ENCODE data around the gene ZSCAN5A. TPM values are rescaled to one million over a fixed set of nuclear protein-coding genes. Genes with fewer than 3 reads are reported as not detected.

The ZSCAN5A gene
- total RNA-seq, 1 donor from 2014 or later, result 6.2 TPM

- no peaks in the 10 kb centered on the region for H3K27me3 ChIP-seq (ENCODE audit: control insufficient read depth, insufficient read depth, low read length)
- no peaks in the 10 kb centered on the region for H3K36me3 ChIP-seq (ENCODE audit: control insufficient read depth, insufficient read depth, low read length)
- H3K4me3 ChIP-seq (ENCODE audit: low read depth, low read length), result no peak overlapping the region
- no peak for DNase-seq (ENCODE audit: low read depth)
- no peak for TF ChIP-seq CTCF (IDR thresholded peaks at IDR 0.05; ENCODE audit: insufficient read depth, low read length, poor library complexity, severe bottlenecking)
These were observed 18.8 kb downstream of the ZSCAN5A start for GRCh38 chr19:56295531-56296455.

- Histone ChIP-seq H3K4me3 (ENCODE audit: low read depth, low read length) (no peak overlapping the region), H3K36me3 (ENCODE audit: control insufficient read depth, insufficient read depth, low read length) (no peaks in the 10 kb centered on the region), H3K27me3 (ENCODE audit: control insufficient read depth, insufficient read depth, low read length) (no peaks in the 10 kb centered on the region)
- no peak for TF ChIP-seq CTCF (IDR thresholded peaks at IDR 0.05; ENCODE audit: insufficient read depth, low read length, poor library complexity, severe bottlenecking)
- DNase-seq (ENCODE audit: low read depth), result no peak
These were observed 20.1 kb downstream of the ZSCAN5A start for GRCh38 chr19:56294549-56294948.

- Histone ChIP-seq H3K27me3 (ENCODE audit: control insufficient read depth, insufficient read depth, low read length) (no peaks in the 10 kb centered on the region), H3K4me3 (ENCODE audit: low read depth, low read length) (no peak overlapping the region), H3K36me3 (ENCODE audit: control insufficient read depth, insufficient read depth, low read length) (no peaks in the 10 kb centered on the region)
- no peak for DNase-seq (ENCODE audit: low read depth)
- no peak for TF ChIP-seq CTCF (IDR thresholded peaks at IDR 0.05; ENCODE audit: insufficient read depth, low read length, poor library complexity, severe bottlenecking)
These were observed 22.8 kb downstream of the ZSCAN5A start for GRCh38 chr19:56291867-56292266.

GRCh38 chr19:56290104-56290503 is 24.5 kb downstream of the ZSCAN5A start:
- DNase-seq (ENCODE audit: low read depth), result no peak
- Histone ChIP-seq H3K4me3 (ENCODE audit: low read depth, low read length) (no peak overlapping the region), H3K36me3 (ENCODE audit: control insufficient read depth, insufficient read depth, low read length) (no peaks in the 10 kb centered on the region), H3K27me3 (ENCODE audit: control insufficient read depth, insufficient read depth, low read length) (no peaks in the 10 kb centered on the region)
- TF ChIP-seq CTCF (IDR thresholded peaks at IDR 0.05; ENCODE audit: insufficient read depth, low read length, poor library complexity, severe bottlenecking), result no peak

- H3K4me3 ChIP-seq (ENCODE audit: low read depth, low read length), result no peak overlapping the region
- TF ChIP-seq CTCF (IDR thresholded peaks at IDR 0.05; ENCODE audit: insufficient read depth, low read length, poor library complexity, severe bottlenecking), result no peak
- no peaks in the 10 kb centered on the region for H3K27me3 ChIP-seq (ENCODE audit: control insufficient read depth, insufficient read depth, low read length)
- DNase-seq (ENCODE audit: low read depth), result no peak
- H3K36me3 ChIP-seq (ENCODE audit: control insufficient read depth, insufficient read depth, low read length), result no peaks in the 10 kb centered on the region
These were observed 29.9 kb downstream of the ZSCAN5A start for GRCh38 chr19:56284746-56285145.
